Measurements from ENCODE around the gene CAMSAP2.

- TF ChIP-seq SUPT20H (IDR thresholded peaks at IDR 0.05; ENCODE audit: borderline replicate concordance, control insufficient read depth, low read depth, low read length) (no peak), ZSCAN29 (IDR thresholded peaks at IDR 0.05) (no peak), HDGF (IDR thresholded peaks at IDR 0.05) (no peak), MAX (IDR thresholded peaks at IDR 0.05; ENCODE audit: low read depth, low read length) (no peak), E2F4 (IDR thresholded peaks at IDR 0.05; ENCODE audit: low read depth, low read length) (no peak), ZBTB4 (CRISPR knock-in tag; IDR thresholded peaks at IDR 0.05) (no peak), ATF2 (IDR thresholded peaks at IDR 0.05; ENCODE audit: low read length) (no peak), CUX1 (IDR thresholded peaks at IDR 0.05; ENCODE audit: insufficient replicate concordance, low read depth, low read length) (no peak), RFX5 (IDR thresholded peaks at IDR 0.05; ENCODE audit: low read depth, low read length) (no peak), TAF1 (IDR thresholded peaks at IDR 0.05; ENCODE audit: borderline replicate concordance, low read depth, low read length) (no peak), SRF (IDR thresholded peaks at IDR 0.05; ENCODE audit: low read depth in 2 of 2, low read length in 2 of 2) (no peak)
Measured at GRCh38 chr1:200895443-200895789, 156.7 kb downstream of the CAMSAP2 start.

Data from GM12878 (cell line).